Osteoblast (primary cell): Measurements from ENCODE around the gene HAPLN2. TPM values are rescaled to one million over a fixed set of nuclear protein-coding genes. Genes with fewer than 3 reads are reported as not detected.

Experiments
- DNase-seq: peaks from one replicate; pipeline ENCODE4 v3.0.0; 2011; ENCODE audit warnings: low spot score, mixed read lengths; ENCODE audit not compliant: insufficient read length; ENCODE audit errors: missing footprints
- H2AFZ ChIP-seq: 2 replicates; pipeline ENCODE4 v1.6.0; 2011; ENCODE audit warnings: mild to moderate bottlenecking, low read length
- H3K27ac ChIP-seq: 2 replicates; pipeline ENCODE4 v1.5.1; 2011; ENCODE audit warnings: mild to moderate bottlenecking, low read depth, low read length, moderate library complexity
- H3K27me3 ChIP-seq: 2 replicates; pipeline ENCODE4 v1.6.0; 2012; ENCODE audit warnings: mild to moderate bottlenecking, control low read depth, inconsistent platforms, low read length, moderate library complexity; ENCODE audit not compliant: insufficient read depth
- H3K36me3 ChIP-seq: 2 replicates; pipeline ENCODE4 v1.5.1; 2011; ENCODE audit warnings: mild to moderate bottlenecking, low read length, control low read depth, moderate library complexity; ENCODE audit not compliant: insufficient read depth
- H3K4me1 ChIP-seq: 2 replicates; pipeline ENCODE4 v1.5.1; 2011; ENCODE audit warnings: mild to moderate bottlenecking, low read length, control low read depth, moderate library complexity; ENCODE audit not compliant: insufficient read depth
- H3K4me2 ChIP-seq: 2 replicates; pipeline ENCODE4 v1.6.0; 2011; ENCODE audit warnings: mild to moderate bottlenecking, low read length; ENCODE audit not compliant: insufficient read depth
- H3K4me3 ChIP-seq: fragments of 200-600 bp; sonication (generic); 3 replicates; pipeline ENCODE4 v1.5.1; 2012; ENCODE audit warnings: mild to moderate bottlenecking, low read length, inconsistent platforms; ENCODE audit not compliant: insufficient read depth
- H3K79me2 ChIP-seq: 2 replicates; pipeline ENCODE4 v1.6.0; 2012; ENCODE audit warnings: mild to moderate bottlenecking, low read length, control low read depth, inconsistent platforms; ENCODE audit not compliant: insufficient read depth
- H3K9me3 ChIP-seq: 2 replicates; pipeline ENCODE4 v1.5.1; 2011; ENCODE audit warnings: low read depth, low read length, control low read depth
- H4K20me1 ChIP-seq: 2 replicates; pipeline ENCODE4 v1.6.0; 2012; ENCODE audit warnings: mild to moderate bottlenecking, low read length, control low read depth; ENCODE audit not compliant: insufficient read depth
- total RNA-seq: library from RNA; depleted of rRNA; stranded (reverse); fragments of >200 nt; gene quantifications from 2 replicates; pipeline ENCODE4 v1.2.3, GENCODE V29; 2012
- TF ChIP-seq, protein P1 (sequence below): IDR thresholded peaks from 2 replicates; pipeline ENCODE4 v1.5.1; 2011; ENCODE audit warnings: mild to moderate bottlenecking, low read depth, low read length, moderate library complexity; ENCODE audit errors: extremely low read depth

The HAPLN2 gene
- total RNA-seq, 1 donor: not detected

DNA sequence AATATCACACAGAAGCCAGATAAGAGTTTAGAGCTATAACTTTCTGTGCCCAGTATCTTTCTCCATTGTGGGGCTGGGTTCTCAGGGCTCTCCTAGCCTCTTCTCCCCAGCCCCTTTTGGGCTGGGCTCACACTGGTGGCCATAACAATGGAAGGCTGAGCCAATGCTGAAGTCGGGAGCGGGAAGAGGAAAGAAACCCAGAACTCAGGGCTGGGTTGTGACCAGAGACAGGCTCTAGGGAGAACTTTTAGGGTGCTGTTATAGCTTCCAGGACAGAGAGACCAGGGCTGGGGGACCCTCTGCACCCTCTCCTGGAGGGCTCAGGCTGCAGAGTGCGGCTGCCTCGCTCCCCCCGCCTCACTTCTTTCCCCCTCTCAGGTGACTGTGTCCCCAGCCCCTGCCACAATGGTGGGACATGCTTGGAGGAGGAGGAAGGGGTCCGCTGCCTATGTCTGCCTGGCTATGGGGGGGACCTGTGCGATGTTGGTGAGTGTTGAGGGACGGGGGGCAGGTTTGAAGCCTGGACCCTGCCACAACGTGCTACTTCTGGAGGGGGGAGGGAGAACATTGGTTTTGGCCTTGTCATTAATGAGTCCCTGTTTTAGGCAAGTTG lies 36.8 kb downstream of the HAPLN2 start:
- H3K79me2 ChIP-seq: no peaks in the 10 kb centered on the region
- peaks cover 5% of the 10 kb centered on the region for H4K20me1 ChIP-seq
- H3K4me3 ChIP-seq: no peak overlapping the region
- H3K9me3 ChIP-seq: no peaks in the 10 kb centered on the region
- H3K36me3 ChIP-seq: no peaks in the 10 kb centered on the region
- H3K27me3 ChIP-seq: peaks cover 41% of the 10 kb centered on the region
- TF ChIP-seq, protein P1, sequence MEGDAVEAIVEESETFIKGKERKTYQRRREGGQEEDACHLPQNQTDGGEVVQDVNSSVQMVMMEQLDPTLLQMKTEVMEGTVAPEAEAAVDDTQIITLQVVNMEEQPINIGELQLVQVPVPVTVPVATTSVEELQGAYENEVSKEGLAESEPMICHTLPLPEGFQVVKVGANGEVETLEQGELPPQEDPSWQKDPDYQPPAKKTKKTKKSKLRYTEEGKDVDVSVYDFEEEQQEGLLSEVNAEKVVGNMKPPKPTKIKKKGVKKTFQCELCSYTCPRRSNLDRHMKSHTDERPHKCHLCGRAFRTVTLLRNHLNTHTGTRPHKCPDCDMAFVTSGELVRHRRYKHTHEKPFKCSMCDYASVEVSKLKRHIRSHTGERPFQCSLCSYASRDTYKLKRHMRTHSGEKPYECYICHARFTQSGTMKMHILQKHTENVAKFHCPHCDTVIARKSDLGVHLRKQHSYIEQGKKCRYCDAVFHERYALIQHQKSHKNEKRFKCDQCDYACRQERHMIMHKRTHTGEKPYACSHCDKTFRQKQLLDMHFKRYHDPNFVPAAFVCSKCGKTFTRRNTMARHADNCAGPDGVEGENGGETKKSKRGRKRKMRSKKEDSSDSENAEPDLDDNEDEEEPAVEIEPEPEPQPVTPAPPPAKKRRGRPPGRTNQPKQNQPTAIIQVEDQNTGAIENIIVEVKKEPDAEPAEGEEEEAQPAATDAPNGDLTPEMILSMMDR: no peak
- H3K27ac ChIP-seq: no peak overlapping the region
- H2AFZ ChIP-seq: no peak overlapping the region
- H3K4me2 ChIP-seq: no peak overlapping the region
- H3K4me1 ChIP-seq: peaks cover 20% of the 10 kb centered on the region
- DNase-seq: peak; percentile 22

DNA sequence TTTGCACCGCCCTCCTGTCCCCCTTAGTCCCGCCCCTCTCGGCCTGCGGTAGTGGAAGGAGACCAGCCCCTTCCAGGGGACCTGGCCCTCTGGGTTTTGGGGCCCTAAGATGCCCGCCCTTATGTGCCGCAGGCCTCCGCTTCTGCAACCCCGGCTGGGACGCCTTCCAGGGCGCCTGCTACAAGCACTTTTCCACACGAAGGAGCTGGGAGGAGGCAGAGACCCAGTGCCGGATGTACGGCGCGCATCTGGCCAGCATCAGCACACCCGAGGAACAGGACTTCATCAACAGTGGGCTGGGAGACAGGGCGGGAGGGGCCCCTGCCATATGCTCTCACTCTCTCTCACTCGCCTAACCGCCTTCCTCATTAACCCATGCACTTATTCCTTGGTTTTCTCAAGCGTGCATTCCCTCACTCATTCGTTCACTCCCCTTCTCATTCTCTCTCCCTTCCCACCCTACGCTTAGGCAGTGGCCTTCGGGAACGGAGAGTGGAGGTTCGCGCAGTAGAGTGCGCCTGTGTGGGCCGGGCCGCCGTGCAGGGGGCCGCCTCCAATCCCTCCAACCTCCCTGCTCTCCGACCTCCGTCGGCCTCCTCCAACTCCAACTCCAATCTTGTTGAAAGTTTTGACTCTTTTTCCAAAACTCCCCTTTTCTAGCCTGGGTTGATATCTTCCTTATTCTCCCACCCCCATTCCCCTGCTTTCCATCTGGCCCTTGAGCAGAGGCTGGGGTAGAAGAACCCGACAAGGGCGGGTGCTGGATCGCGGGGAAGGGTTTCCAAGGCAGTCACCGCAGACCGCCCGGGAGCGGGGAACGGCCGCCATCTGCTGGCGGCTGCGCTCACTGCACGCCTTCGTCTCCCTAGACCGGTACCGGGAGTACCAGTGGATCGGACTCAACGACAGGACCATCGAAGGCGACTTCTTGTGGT lies 37.9 kb downstream of the HAPLN2 start:
- Histone ChIP-seq H3K9me3 (no peaks in the 10 kb centered on the region), H4K20me1 (peaks cover 5% of the 10 kb centered on the region), H3K27ac (no peak overlapping the region), H3K27me3 (peaks cover 41% of the 10 kb centered on the region), H3K36me3 (no peaks in the 10 kb centered on the region), H2AFZ (peak overlapping the region; percentile 15), H3K79me2 (no peaks in the 10 kb centered on the region), H3K4me2 (peak overlapping the region; percentile 51), H3K4me3 (peak overlapping the region; percentile 53), H3K4me1 (peaks cover 30% of the 10 kb centered on the region)
- DNase-seq: peak; percentile 98
- TF ChIP-seq, protein P1: peak; percentile 93

DNA sequence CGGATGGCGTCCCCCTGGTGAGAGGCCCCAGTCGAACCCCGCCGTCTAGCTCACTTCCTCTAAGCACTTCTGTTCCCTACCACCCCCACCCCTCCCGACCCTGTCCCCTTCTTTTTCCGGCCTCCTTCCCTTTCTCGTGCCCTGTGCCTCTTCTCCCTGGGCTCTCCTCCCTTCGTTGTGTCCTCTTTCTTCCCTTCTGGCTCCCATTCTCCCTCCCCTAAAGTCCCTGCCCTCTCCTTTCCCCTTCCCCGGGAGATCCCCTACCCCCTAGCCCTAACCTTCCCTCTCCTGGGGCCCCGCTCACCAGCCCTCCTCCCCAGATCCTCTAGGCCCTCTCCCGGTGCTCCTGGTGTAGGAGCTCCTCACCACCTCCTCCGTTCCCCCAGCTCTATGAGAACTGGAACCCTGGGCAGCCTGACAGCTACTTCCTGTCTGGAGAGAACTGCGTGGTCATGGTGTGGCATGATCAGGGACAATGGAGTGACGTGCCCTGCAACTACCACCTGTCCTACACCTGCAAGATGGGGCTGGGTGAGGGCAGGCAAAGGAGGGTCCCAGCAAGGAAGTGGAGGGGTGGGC lies 38.6 kb downstream of the HAPLN2 start:
- Histone ChIP-seq H2AFZ (no peak overlapping the region), H3K27ac (no peak overlapping the region), H3K4me1 (peaks cover 38% of the 10 kb centered on the region), H3K27me3 (peaks cover 41% of the 10 kb centered on the region), H3K9me3 (no peaks in the 10 kb centered on the region), H3K4me3 (no peak overlapping the region), H3K36me3 (no peaks in the 10 kb centered on the region), H3K4me2 (peak overlapping the region; percentile 51), H3K79me2 (no peaks in the 10 kb centered on the region), H4K20me1 (no peaks in the 10 kb centered on the region)
- TF ChIP-seq, protein P1: no peak
- peak; percentile 62 for DNase-seq

DNA sequence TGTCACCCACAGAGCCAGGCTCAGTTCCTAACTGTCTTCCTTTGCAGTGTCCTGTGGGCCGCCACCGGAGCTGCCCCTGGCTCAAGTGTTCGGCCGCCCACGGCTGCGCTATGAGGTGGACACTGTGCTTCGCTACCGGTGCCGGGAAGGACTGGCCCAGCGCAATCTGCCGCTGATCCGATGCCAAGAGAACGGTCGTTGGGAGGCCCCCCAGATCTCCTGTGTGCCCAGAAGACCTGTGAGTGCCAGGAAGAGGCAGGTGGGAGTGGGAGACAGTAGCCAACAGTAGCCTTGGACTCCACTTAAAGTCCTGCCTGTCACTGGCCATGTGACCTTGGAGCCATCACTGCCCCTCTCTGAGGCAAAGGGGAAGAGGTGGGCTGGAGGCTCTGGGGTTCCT lies 39.3 kb downstream of the HAPLN2 start:
- no peaks in the 10 kb centered on the region for H3K9me3 ChIP-seq
- no peaks in the 10 kb centered on the region for H3K79me2 ChIP-seq
- no peak overlapping the region for H3K4me3 ChIP-seq
- TF ChIP-seq, protein P1: no peak
- no peaks in the 10 kb centered on the region for H3K36me3 ChIP-seq
- H3K27me3 ChIP-seq: peaks cover 34% of the 10 kb centered on the region
- no peak overlapping the region for H3K27ac ChIP-seq
- H3K4me2 ChIP-seq: no peak overlapping the region
- no peak overlapping the region for H2AFZ ChIP-seq
- peak; percentile 38 for DNase-seq
- H4K20me1 ChIP-seq: no peaks in the 10 kb centered on the region
- H3K4me1 ChIP-seq: peaks cover 45% of the 10 kb centered on the region
